HAP-1 (cell line): ENCODE measurements around the gene GRAMD2A.

ENCODE experiments used
- DNase-seq, 2 experiments: peaks; one replicate each; pipeline ENCODE4 v3.0.0-alpha.2; 2016 to 2020; ENCODE audit warnings: low spot score in 2 of 2
- H3K27me3 ChIP-seq: fragments of 250-450 bp; sonication (Bioruptor Pico); 2 replicates; pipeline ENCODE4 v1.5.1; 2020; ENCODE audit warnings: low read depth, mild to moderate bottlenecking, moderate library complexity
- H3K36me3 ChIP-seq: fragments of 250-450 bp; sonication (Bioruptor Pico); replicated peaks from 2 replicates; pipeline ENCODE4 v1.5.1; 2020; ENCODE audit warnings: mild to moderate bottlenecking
- H3K4me1 ChIP-seq: fragments of 250-450 bp; sonication (Bioruptor Pico); 2 replicates; pipeline ENCODE4 v1.5.1; 2020; ENCODE audit warnings: mild to moderate bottlenecking
- H3K4me3 ChIP-seq: fragments of 250-450 bp; sonication (Bioruptor Pico); 2 replicates; pipeline ENCODE4 v1.5.1; 2020; ENCODE audit warnings: mild to moderate bottlenecking, moderate library complexity
- H3K9me3 ChIP-seq: fragments of 250-450 bp; sonication (Bioruptor Pico); 2 replicates; pipeline ENCODE4 v1.5.1; 2020; ENCODE audit warnings: mild to moderate bottlenecking, moderate library complexity
- in situ Hi-C: fragments of 300-500 bp; cut with MboI; formaldehyde crosslinking; loops from 3 replicates; pipeline ENCODE4 v1.14.3; 2020; ENCODE audit warnings: low sequenced_read_pairs, inconsistent platforms, mixed read lengths

Gene GRAMD2A

DNA sequence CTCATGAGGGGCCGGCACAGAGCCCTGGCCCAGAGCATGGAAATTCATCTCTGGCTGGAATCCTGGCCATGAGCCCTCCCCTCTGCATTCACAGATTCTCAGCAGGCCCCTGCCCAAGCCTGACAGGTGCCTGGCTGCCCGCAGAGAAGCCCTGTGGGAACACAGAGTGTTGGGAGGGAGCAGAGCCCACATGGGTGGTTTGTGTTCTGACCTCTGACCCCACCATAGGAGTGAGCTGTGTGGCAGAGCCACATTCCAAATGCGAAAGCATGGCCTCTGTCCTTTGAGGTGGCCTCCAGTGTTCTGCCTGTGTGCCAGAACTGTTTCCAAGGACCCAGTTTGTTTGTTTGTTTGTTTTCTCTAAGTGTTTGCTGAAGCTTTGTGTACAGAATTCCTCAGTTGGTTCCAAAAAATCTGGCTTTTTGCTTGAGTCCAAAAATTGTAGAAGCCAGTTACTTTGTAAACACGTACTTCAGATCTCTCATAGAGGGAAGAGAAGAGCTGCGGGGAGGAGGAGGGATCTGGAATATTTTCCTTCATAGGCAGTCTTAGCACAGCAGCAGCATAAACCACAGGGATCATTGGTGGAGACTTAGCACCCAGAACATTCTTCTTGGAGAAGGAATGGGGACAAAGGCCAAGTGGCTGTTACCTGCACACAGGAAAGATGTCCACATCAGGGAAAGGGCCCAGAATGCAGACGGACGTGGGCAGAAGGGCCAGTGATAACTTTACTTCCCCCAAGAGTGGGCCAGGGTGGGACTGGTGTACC is 36.0 kb downstream of the GRAMD2A start:
- no peaks in the 10 kb centered on the region for H3K36me3 ChIP-seq
- H3K4me1 ChIP-seq = no peaks in the 10 kb centered on the region
- no peak for DNase-seq
- peaks cover 4% of the 10 kb centered on the region; the same call in 1 of the 2 replicates for H3K27me3 ChIP-seq
- no peaks in the 10 kb centered on the region; the same call in 1 of the 2 replicates for H3K9me3 ChIP-seq
- in situ Hi-C loops = no loop called here
- no peak overlapping the region for H3K4me3 ChIP-seq

- Histone ChIP-seq H3K36me3 (no peaks in the 10 kb centered on the region), H3K4me1 (peaks cover 2% of the 10 kb centered on the region; the same call in 1 of the 2 replicates), H3K9me3 (no peaks in the 10 kb centered on the region), H3K27me3 (peaks cover 4% of the 10 kb centered on the region; the same call in 1 of the 2 replicates), H3K4me3 (no peak overlapping the region)
- no peak for DNase-seq
- in situ Hi-C loops = no loop called here
These were observed 36.8 kb downstream of the GRAMD2A start for GRCh38 chr15:72160696-72161245.

GRCh38 chr15:72156928-72157327 is 40.7 kb downstream of the GRAMD2A start:
- Histone ChIP-seq H3K36me3 (no peaks in the 10 kb centered on the region), H3K27me3 (0 out of 2 replicates have a peak, but pooled peaks cover 4% of the 10 kb centered on the region), H3K4me1 (peaks cover 3% of the 10 kb centered on the region; the same call in 1 of the 2 replicates), H3K4me3 (no peak overlapping the region), H3K9me3 (no peaks in the 10 kb centered on the region)
- in situ Hi-C loops = loop anchor here (5.0 kb wide), 2 partner anchors 350 to 415 kb away; no protein-coding TSS in a partner anchor
- no peak for DNase-seq

- Histone ChIP-seq H3K27me3 (0 out of 2 replicates have a peak, but pooled peaks cover 4% of the 10 kb centered on the region), H3K4me3 (no peak overlapping the region), H3K9me3 (no peaks in the 10 kb centered on the region), H3K36me3 (no peaks in the 10 kb centered on the region), H3K4me1 (peaks cover 3% of the 10 kb centered on the region; the same call in 1 of the 2 replicates)
- in situ Hi-C loops = loop anchor here (5.0 kb wide), 2 partner anchors 349 to 414 kb away; no protein-coding TSS in a partner anchor
- DNase-seq = peak; percentile 93 to 97
These were observed 41.7 kb downstream of the GRAMD2A start for GRCh38 chr15:72155635-72156616.

DNA sequence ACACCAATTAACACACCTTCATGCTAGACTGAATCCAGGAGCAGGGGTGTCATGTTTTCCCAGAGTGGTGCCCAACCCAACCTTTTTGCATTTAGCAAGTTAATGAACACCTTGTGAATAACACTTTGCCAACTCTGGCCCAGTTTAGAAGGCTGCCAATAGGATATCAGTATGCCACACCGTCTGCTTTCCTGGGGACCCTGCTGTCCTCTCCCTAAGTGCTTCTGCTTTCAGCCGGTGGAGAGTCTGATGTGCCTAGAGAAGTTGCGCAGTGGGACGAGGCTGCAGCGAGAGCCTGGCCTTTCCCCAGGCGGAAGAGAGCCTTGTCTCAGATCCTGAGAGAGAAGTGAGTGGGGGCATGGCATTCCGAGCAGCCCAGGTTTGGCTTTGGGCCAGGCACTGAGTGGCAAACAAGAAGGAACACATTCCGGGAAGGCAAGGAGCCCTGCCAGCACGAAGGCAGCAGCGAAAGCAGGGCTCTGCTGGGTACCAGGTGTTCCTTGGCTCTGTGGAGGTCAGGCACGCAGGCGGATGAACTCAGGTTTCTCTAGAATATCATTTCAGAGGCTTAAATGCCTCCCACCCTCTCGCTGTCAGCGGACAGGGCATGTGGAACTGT is 42.5 kb downstream of the GRAMD2A start:
- Histone ChIP-seq H3K4me1 (peaks cover 3% of the 10 kb centered on the region; the same call in 1 of the 2 replicates), H3K36me3 (no peaks in the 10 kb centered on the region), H3K9me3 (no peaks in the 10 kb centered on the region), H3K4me3 (no peak overlapping the region), H3K27me3 (0 out of 2 replicates have a peak, but pooled peaks cover 4% of the 10 kb centered on the region)
- in situ Hi-C loops = loop anchor here (5.0 kb wide), 2 partner anchors 348 to 413 kb away; no protein-coding TSS in a partner anchor
- peak in 1 of 2 experiments; percentile 50 for DNase-seq

- Histone ChIP-seq H3K9me3 (no peaks in the 10 kb centered on the region), H3K27me3 (0 out of 2 replicates have a peak, but pooled peaks cover 4% of the 10 kb centered on the region), H3K4me1 (peaks cover 3% of the 10 kb centered on the region; the same call in 1 of the 2 replicates), H3K4me3 (no peak overlapping the region), H3K36me3 (no peaks in the 10 kb centered on the region)
- no peak for DNase-seq
- in situ Hi-C loops = no loop called here
These were observed 43.3 kb downstream of the GRAMD2A start for GRCh38 chr15:72154316-72154715.

DNA sequence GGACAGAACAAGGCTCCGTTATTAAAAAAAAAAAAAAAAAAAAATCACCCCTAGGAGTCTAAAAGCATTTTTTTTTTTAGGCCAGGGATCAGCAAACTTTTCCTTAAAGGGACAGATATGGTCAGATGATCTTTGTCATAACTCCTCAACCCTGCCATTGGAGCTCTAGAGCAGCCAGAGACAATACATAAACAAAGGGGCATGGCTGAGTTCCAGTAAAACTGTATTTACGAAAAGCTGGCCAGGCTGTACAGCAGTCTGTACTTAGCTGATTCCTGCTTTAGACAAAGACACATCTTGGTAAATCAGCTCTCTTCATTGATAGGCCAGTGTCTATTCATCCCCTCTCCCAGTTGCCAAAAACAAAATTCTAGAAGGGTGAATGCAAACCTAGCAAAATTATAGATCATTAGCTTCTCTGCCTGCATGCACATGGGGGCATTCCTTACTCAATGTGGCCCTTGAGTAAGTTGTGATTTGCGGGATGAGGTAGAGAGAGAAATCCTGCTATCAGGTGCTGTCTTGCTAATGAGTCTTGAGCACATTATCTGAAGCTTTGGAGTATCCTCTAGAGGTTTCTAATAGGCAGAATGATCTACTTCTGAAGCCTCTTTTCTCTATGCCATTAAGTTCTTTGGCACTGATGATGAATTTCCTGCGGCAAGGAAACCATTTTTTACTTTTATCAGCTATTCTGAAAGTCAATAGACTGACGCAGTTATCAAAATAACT is 44.2 kb downstream of the GRAMD2A start:
- no peaks in the 10 kb centered on the region for H3K36me3 ChIP-seq
- DNase-seq = no peak
- in situ Hi-C loops = no loop called here
- 0 out of 2 replicates have a peak, but pooled peaks cover 4% of the 10 kb centered on the region for H3K27me3 ChIP-seq
- peaks cover 3% of the 10 kb centered on the region; the same call in 1 of the 2 replicates for H3K4me1 ChIP-seq
- no peak overlapping the region for H3K4me3 ChIP-seq
- no peaks in the 10 kb centered on the region for H3K9me3 ChIP-seq

DNA sequence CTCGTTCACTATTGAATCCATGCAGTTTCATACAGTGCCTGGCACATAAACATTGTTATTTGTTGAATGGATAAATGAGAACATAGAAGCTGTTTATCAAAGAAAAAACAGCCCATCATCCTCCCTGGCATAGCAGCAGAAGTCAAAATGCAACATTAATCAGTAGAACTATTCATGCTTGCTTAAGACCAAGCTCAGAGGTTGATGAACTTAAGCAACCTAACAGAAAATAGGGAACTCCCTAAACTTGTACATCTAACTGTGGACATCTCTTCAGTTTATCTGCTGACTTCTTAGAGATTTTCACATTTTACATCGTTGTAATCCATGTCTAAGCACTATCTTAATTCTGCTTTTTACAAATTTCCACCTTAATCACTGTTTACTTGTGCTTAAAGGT is 50.2 kb downstream of the GRAMD2A start:
- Histone ChIP-seq H3K27me3 (no peaks in the 10 kb centered on the region), H3K36me3 (no peaks in the 10 kb centered on the region), H3K4me3 (no peak overlapping the region), H3K4me1 (no peaks in the 10 kb centered on the region), H3K9me3 (no peaks in the 10 kb centered on the region)
- no peak for DNase-seq
- in situ Hi-C loops = no loop called here

- Histone ChIP-seq H3K36me3 (no peaks in the 10 kb centered on the region), H3K4me1 (no peaks in the 10 kb centered on the region), H3K27me3 (no peaks in the 10 kb centered on the region), H3K4me3 (no peak overlapping the region), H3K9me3 (no peaks in the 10 kb centered on the region)
- in situ Hi-C loops = no loop called here
- DNase-seq = no peak
These were observed 50.7 kb downstream of the GRAMD2A start for GRCh38 chr15:72146934-72147333.

- Histone ChIP-seq H3K36me3 (no peaks in the 10 kb centered on the region), H3K4me1 (0 out of 2 replicates have a peak, but pooled peaks cover 2% of the 10 kb centered on the region), H3K4me3 (no peak overlapping the region), H3K27me3 (no peaks in the 10 kb centered on the region), H3K9me3 (no peaks in the 10 kb centered on the region)
- in situ Hi-C loops = no loop called here
- no peak for DNase-seq
These were observed 51.4 kb downstream of the GRAMD2A start for GRCh38 chr15:72146221-72146620.

- Histone ChIP-seq H3K9me3 (no peaks in the 10 kb centered on the region), H3K27me3 (no peaks in the 10 kb centered on the region), H3K4me3 (no peak overlapping the region), H3K4me1 (0 out of 2 replicates have a peak, but pooled peaks cover 2% of the 10 kb centered on the region), H3K36me3 (no peaks in the 10 kb centered on the region)
- in situ Hi-C loops = no loop called here
- DNase-seq = no peak
These were observed 56.2 kb downstream of the GRAMD2A start for GRCh38 chr15:72141171-72142084.
